Renal cortical epithelial cell (primary cell): Measurements from ENCODE around the gene EBF3. TPM values are rescaled to one million over a fixed set of nuclear protein-coding genes. Genes with fewer than 3 reads are reported as not detected.
"Not testable (repeated sequence)": the region's sequence is repeated elsewhere in the genome, so short reads cannot be mapped to it uniquely, and the experiment has no call there.

ENCODE experiments used
- DNase-seq: peaks from one replicate; pipeline ENCODE4 v3.0.0-alpha.2; 2011; ENCODE audit warnings: low read depth
- total RNA-seq: library from RNA; depleted of rRNA; stranded (reverse); fragments of >200 nt; gene quantifications from 2 replicates; pipeline ENCODE4 v1.2.3, GENCODE V29; 2014

EBF3 gene
- total RNA-seq, 1 donor from 2014 or later: 0.05 TPM

DNA sequence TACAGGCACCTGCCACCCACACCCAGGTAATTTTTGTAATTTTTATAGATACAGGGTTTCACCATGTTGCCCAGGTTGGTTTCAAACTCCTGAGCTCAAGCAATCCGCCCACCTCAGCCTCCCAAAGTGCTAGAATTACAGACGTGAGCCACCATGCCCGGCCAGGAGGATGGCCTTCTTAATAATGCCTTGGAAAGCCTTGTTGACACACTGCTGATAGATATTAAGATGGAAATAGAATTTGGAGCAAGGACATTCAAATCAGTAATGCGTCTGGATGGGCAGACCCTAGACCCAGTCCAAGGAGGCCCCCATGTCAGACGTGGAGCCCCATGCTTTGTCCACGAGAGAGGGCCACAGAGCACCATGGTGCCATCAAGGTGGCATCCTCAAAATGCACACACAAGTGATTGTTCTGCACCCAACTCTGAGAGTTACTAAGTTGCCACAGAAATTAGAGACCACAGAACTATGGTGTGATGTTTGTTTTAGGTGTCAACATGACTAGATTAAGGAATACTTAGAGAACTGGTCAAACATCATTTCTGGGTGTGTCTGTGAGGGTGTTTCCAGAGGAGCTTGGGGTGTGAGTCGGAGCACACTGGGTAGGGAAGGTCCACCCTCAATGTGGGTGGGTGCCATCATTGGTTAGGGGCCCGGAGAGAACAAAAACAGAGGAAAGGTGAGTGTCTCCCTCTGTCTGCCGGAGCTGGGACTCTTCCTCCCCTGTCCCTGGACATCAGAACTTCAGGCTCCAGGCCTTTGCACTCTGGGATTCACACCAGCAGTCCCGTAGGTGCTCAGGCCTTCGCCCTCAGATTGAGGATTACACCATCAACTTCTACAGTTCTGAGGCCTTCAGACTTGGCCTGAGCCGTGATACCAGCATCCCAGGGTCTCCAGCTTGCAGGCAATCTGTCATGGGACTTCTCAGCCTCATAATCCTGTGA is 34.5 kb downstream of the EBF3 start:
- DNase-seq: no peak

DNA sequence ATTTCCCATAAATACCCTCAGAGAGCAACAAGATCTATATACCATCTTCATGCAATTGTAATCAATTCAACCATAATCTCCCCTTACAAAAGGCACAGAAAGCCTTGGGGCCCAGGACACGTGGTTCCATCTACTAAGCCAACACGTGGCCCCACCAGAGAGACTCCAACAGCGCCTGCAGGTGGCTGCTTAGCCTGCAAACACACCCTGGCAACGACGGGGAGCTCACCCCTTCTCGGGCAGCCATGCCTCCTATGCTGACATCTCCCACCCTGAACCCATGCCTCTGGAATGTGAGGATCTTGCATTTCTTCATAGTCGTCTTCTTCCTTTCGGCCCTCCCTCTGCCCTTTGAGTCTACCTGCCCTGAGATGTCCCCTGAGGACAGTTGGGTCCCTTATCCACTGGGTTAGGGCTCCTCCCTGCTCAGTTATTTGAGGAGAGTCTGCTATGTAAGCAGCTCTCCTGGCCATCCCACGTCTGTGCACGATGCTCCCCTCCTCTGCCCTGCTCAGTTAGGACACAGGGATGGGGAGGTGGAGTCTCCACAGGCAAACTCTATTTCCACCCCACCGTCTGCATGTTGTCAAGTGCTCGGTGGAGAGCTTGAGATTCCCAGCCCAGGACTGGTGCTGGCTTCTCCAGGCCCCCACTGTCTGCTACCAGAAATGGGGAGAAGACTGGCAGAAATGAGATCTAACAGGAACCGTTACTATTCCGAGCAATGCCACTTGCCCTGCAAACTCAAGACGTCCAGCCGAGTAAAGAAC is 36.5 kb downstream of the EBF3 start:
- DNase-seq: no peak

DNA sequence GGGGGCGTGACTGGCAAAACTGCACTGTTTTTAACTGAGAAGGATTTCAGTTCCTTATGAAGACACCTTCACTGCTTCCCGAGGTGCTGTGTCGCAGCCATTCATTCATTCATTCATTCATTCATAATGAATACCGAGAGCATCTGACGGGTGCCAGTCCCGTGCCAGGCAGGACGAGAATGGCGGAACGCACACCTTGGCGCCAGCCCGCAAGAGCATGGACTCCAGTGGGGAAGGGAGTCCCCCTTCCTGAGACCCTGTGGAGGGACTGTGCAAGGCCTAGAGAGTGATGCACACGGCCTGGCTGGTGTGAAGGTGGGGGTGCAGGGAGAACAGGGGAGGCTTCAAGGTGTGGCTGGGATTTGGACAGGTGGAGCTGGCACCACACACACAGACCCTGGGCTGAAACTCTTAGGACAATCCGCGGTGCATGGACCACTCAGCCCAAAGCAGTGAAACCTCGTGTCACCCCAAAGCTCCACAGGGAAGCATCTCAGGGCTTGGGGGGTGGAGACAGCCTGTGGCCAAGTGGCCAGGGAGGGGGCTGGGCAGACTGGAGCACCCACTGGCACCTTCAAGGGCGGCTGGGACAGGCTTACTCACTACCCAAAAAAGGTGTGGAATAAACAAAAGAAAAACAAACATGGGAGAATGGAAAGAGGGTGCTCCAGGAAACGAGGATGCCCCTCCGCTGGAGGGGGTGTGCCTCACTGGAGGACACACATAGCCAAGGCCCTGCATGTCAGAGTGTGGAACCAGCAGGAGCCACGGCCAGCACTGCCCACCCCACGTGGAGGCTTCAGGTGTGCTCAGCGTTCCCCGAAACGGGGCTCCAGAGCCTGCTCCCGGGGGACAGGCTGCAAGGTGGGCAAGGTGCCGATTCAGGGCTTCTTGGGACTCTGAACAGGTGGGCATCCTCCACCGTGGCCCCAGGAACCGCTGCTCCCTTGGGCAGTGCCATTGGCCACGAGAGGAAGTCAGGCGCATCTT is 37.7 kb downstream of the EBF3 start:
- no peak for DNase-seq

- no peak for DNase-seq
Measured at GRCh38 chr10:129924375-129925085, 39.5 kb downstream of the EBF3 start.

- no peak for DNase-seq
Measured at GRCh38 chr10:129922598-129923123, 41.4 kb downstream of the EBF3 start.

GRCh38 chr10:129921801-129922597 is 42.1 kb downstream of the EBF3 start:
- DNase-seq: no peak

DNA sequence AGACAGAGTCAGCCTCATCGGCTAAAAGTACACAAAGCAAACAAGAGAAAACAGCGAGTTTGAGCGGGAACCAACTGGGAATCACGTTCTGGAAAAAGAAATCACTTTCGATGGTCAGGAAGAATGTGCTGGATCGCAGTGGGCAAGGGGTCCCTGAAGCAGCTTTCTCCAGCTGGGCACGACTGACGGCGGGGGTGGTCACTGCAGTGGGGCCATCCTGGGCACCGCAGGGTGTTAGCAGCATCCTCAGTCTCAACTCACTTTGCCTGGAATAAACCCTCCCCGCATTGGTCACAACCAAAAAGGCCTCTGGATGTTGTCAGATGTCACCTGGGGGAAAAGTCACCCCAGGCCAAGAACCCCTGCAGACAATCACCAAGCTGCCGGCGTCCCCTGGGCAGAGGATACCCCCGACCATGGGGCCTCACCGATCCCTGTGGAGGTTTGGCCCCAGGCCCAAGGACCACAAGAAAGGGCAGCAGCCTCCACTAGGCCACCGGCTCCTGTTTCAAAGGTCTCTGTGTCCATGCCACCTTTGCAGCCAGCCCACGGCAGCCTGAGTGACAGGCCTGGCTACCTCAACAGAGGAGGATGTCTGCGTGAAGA is 42.9 kb downstream of the EBF3 start:
- DNase-seq: no peak

DNA sequence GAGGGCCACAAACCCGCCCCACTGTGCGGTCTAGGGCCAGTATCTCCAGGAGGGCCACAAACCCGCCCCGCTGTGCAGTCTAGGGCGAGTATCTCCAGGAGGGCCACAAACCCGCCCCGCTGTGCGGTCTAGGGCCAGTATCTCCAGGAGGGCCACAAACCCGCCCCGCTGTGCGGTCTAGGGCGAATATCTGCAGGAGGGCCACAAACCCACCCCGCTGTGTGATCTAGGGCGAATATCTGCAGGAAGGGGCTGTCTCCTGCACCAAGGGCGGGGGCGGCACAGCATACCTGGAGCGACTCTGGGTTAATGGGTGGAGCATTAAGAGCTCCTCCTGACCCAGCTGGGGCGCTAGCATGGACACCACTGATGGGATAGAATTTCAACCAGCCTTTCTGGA is 43.9 kb downstream of the EBF3 start:
- not testable (repeated sequence) for DNase-seq

GRCh38 chr10:129919358-129919757 is 44.7 kb downstream of the EBF3 start:
- DNase-seq: no peak

DNA sequence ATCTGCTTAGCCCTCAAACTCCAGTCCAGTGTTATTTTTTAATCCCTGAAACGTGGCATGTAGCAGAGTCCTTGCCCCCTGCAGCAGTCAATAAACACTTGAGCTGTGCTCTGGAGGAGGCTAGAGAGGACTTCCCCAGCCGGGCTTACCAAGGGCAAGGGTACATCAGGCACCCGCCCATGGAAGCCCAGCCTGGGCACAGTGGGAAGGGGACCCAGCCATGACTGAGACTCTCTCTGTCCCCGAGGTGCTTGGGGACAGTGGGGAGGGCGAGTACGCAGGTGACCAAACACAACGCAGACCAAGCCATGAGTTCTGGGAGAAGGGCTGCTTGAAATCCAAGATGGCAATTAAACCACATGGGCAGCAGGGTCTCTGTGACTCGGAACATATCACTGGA is 45.2 kb downstream of the EBF3 start:
- DNase-seq: no peak

DNA sequence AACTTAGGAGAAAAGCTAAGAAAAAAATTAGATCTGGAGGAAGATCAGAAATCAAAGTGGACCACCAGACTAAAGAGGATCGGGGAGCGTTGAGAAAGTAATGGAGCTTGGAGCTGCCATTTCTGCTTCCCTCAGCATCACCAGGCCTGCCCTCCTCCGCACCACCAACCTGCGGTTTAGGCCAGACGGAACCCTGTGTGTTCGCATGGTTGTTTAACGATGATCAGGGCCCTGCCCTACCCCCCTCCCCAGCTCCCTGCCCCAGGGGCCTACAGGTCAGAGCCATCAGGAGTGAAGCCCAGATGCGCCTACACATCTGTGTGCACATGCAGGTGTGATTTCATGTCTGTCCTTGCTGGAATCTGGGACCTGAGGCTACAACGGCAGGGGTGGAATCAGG is 45.7 kb downstream of the EBF3 start:
- no peak for DNase-seq

DNA sequence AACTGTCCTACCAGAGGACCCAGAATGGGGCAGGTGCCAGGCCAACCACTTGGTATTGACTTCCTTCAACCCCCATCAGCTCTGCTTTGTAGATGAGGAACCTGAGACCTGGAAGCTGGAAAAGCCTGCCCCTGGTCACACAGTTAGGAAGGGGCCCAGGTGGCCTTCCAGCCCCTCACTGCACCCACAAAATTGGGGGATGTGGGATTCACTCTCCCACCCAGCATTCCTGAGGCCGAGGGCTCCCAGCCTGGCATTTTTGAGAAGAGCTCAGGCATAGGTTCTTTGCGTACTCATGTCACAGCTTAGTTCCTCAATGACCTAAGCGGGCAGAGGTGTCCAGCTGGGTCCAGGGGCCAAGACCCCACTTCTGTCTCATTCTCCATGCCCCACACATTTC is 46.1 kb downstream of the EBF3 start:
- no peak for DNase-seq

DNA sequence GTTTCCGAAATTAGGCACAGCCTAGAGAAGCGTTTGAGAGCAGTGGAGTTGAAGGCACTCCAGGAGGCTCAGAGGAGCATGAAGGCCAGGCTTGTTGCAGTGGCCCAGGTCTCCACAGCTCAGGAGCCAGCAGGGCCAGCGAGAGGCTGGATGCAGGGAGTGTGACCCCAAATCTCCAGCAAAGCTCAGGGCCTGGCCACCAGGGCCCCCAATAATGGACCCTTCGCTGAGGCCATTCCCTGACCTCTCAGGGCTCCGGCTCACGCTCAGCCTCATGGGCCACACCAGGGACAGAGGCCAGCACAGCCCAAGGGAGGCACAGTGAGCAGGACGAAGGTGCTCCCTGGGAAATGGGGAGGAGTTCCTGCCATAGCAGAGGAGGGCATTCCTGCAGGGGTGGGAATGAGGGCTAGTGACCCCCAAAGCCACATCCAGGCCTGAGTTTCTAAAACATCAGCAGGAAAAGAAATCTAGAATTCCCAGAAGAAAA is 47.5 kb downstream of the EBF3 start:
- no peak for DNase-seq

DNA sequence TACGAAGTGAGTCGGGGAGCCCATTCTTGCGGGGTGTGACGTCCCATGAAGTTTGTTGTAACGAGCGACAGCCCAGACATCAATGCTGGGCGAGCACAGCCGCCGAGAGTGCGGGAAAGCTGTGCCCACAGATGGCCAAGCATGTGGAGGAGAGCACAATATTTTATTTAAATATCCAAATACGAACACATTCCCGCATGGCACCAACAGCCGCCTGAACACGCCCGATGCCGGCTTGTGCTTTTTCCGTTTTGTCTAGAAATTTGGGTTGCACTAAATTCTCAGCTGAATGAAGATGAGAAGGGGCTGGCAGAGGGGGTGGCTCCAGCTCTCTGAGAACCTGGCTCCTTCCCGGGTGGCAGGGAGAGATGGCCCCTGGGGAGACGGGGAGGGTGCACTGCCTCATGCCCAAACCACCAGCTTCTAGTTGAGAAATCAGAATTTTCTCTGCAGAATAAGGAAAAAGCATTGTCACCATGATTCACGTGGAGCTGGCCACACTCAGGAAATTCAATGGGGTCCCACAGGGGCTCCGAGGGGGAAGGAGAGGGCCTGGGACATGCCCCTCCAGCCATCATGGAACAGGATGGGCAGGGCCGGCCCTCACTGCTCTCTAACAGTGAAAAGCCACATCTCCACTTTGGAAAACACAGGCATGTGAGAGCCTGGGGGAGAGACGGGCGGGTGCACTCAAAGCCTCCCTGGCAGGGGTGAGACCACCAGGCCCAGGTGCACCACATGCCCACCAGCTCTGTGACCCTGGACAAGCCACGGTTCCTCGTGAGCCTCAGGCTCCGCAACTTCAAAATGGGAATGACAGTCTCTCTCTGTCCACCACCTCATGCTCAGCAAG is 48.3 kb downstream of the EBF3 start:
- no peak for DNase-seq

DNA sequence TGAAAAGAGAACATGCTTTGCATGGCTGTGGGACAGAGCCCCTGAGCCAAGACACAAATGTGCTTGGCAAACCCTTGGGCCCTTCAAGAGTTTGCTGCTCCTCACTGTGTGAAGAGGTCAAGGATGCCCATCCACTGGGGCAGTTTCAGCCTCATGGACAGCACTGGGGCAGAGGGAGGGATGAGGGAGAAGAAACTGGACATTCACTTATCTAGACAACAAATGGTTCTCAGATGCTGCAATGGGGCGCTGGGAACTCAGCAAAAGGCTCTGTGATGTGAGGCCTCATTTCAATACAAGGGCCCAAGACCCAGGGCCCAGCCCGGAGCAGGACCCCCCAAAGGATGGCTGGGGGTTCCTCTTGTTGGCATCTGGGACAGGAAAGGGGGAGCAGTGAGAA is 49.1 kb downstream of the EBF3 start:
- DNase-seq: no peak

DNA sequence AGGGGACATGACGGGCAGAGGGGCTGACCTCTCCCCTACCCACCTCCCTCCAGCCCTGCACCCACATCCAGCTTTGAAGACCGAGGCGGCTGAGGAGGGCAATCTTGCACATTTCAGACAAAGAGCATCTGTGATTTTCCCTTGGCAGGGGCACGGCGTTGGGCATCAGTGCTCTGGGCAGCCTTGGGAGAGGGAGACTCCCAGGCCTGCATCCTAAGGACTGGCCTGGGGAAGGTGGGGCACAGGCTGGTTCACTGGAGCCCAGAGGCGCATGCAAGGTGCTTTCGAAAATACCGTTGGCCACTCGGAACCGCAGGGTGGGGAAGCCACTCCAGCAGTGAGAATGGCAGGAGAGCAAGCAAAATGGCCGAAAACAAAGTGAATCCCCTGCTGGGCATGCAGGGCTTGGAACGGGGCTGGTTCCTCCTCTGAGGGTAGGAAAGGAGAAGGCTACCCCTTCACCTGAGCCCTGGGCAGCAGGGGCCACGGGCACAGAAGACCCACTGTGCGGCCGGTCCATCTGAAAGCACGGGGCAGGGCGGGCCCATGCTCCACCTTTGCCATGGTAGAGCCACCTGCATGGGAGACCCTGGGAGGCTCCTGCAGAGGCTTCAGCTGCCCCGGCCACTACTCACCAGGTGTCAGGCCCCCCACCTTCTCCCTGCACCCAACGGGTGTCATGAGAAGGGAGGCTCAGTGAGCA is 49.8 kb downstream of the EBF3 start:
- DNase-seq: no peak

- DNase-seq: no peak
Measured at GRCh38 chr10:129912986-129913695, 50.9 kb downstream of the EBF3 start.
